ENCODE measurements around the gene RPEL1. TPM values are rescaled to one million over a fixed set of nuclear protein-coding genes. Genes with fewer than 3 reads are reported as not detected.

Gene RPEL1
- total RNA-seq, 1 experiment from 2014 or later: 0.10 TPM

- ChIA-PET RAD21 (ENCODE audit: low non-redundant PET in 1 of 2, low total read pairs in 2 of 2, uncharacterized antibody in 2 of 2, unreplicated experiment in 2 of 2) (no interaction called here), POLR2A (no interaction called here), CTCF (no interaction called here)
- H3K27ac ChIP-seq (ENCODE audit: low read depth, low read length): no peak within 1 kb of the TSS
- H2AFZ ChIP-seq (ENCODE audit: low read depth, low read length, poor library complexity, severe bottlenecking): no peak within 1 kb of the TSS
- ATAC-seq (no peak), DNase-seq (ENCODE audit: low read depth, low spot score) (no peak)
- BruUV-seq (replicated peaks): no TSS peak
- no peak within 1 kb of the TSS for H3K9ac ChIP-seq (ENCODE audit: low read length)
- H3K4me1 ChIP-seq (ENCODE audit: control insufficient read depth in 1 of 2, insufficient read depth in 2 of 2, low read length in 2 of 2): peaks cover 12 to 17% of the 10 kb centered on the region in 2 experiments
- intact Hi-C loops (cut with micrococcal nuclease): no loop called here
- H4K20me1 ChIP-seq (ENCODE audit: insufficient read depth): no peaks in the 10 kb centered on the region
- no peaks in the 10 kb centered on the region for H3K36me3 ChIP-seq (ENCODE audit: control insufficient read depth in 1 of 2, insufficient read depth in 2 of 2, low read length in 2 of 2)
- H3K4me3 ChIP-seq (replicated peaks in 1 of 2; ENCODE audit: low read depth in 1 of 2, low read length in 2 of 2): no peak within 1 kb of the TSS
- peaks cover 31% of the 10 kb centered on the region for H3K27me3 ChIP-seq (ENCODE audit: insufficient read depth, low read length)
- no peaks in the 10 kb centered on the region for H3K9me2 ChIP-seq (ENCODE audit: insufficient read depth)
- H3K4me2 ChIP-seq (ENCODE audit: low read length): no peak within 1 kb of the TSS
- no peaks in the 10 kb centered on the region for H3K9me3 ChIP-seq (ENCODE audit: control insufficient read depth in 1 of 2, insufficient read depth in 1 of 2, low read depth in 1 of 2, low read length in 2 of 2)
- no peaks in the 10 kb centered on the region for H3K79me2 ChIP-seq (ENCODE audit: insufficient read depth, low read length)
- TF ChIP-seq ATF3 (IDR thresholded peaks at IDR 0.05): no peak
- TF ChIP-seq JUND (IDR thresholded peaks at IDR 0.05): no peak
- TF ChIP-seq SP1 (IDR thresholded peaks at IDR 0.05; ENCODE audit: low read depth): no peak
- TF ChIP-seq ELF1 (IDR thresholded peaks at IDR 0.05; ENCODE audit: borderline replicate concordance, low read depth): no peak
- no peak for TF ChIP-seq SIN3A (IDR thresholded peaks at IDR 0.05; ENCODE audit: low read depth)
- no peak for TF ChIP-seq MAX (IDR thresholded peaks at IDR 0.05)
- TF ChIP-seq SRF (IDR thresholded peaks at IDR 0.05; ENCODE audit: low read depth): no peak
- no peak for TF ChIP-seq RAD21 (IDR thresholded peaks at IDR 0.05; ENCODE audit: low read depth)
- no peak for TF ChIP-seq TCF7L2 (IDR thresholded peaks at IDR 0.05; ENCODE audit: borderline replicate concordance, extremely low read depth, insufficient read depth, insufficient read length)
- no peak for TF ChIP-seq CTCF (IDR thresholded peaks at IDR 0.05 in 2 of 3, conservative IDR thresholded peaks at IDR 0.05 in 1 of 3; ENCODE audit: borderline replicate concordance in 1 of 3, insufficient read depth in 1 of 3, low read depth in 2 of 3, low read length in 2 of 3)
- TF ChIP-seq EZH2phosphoT487 (IDR thresholded peaks at IDR 0.05; ENCODE audit: borderline replicate concordance): no peak
Observed at GRCh38 chr10:103276896-103277712, 31.4 kb downstream of the RPEL1 start, which contains the start of gene INA. INA (plus strand) TSS chr10:103277138; CDS start chr10:103277212, 74 bp downstream.

All from HCT116 (cell line).